ENCODE measurements around the gene GCK.

The GCK gene

DNA sequence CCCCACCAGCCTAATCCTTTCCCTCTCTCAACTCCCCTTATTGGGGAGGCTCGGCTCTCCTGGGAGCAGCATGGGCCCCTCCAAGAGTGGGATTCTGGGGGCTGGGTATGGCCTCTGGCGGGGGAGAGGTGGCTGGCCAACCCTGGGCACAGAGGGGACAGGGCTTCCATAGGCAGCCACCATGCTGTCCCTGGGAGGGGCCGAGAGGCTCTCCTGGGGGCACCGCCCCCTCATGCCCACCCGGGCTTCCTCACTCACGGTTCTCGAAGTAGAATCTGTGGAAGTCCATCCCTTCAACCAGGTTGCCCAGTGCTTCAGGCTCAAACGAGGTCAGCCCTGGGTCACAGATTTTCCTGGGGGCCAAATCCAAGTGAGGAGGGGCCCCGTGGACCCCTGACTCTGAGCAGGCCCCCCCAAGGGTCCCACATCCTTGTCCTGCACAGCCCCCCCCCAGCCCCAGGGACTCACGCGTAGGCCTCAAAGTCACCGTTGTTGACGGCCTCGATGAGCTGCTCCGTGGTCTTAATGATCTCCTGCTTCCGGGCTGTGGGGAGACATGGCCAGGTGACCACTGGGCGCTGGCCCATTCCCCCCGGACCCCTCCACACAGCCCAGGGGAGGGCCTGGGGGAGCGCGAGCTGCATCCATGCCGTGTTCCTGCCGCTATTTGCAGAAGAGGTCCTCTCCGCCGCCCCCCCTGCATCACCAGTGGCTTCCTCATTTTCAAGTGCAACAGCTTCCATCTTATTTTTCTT lies 31.3 kb upstream of the GCK start:
- no peak overlapping the region for H3K4me3 ChIP-seq (ENCODE audit: low read depth, low read length)
- peaks cover 5% of the 10 kb centered on the region for H3K4me1 ChIP-seq (ENCODE audit: control insufficient read depth, insufficient read depth, low read length)
- no peaks in the 10 kb centered on the region for H3K36me3 ChIP-seq (ENCODE audit: control insufficient read depth, insufficient read depth, low read length)
- no peak overlapping the region for H3K9ac ChIP-seq (ENCODE audit: low read depth, low read length)
- H3K9me3 ChIP-seq (ENCODE audit: control insufficient read depth, insufficient read depth, low read length) = no peaks in the 10 kb centered on the region
- H3K27me3 ChIP-seq (ENCODE audit: control insufficient read depth, insufficient read depth, low read length) = no peaks in the 10 kb centered on the region

DNA sequence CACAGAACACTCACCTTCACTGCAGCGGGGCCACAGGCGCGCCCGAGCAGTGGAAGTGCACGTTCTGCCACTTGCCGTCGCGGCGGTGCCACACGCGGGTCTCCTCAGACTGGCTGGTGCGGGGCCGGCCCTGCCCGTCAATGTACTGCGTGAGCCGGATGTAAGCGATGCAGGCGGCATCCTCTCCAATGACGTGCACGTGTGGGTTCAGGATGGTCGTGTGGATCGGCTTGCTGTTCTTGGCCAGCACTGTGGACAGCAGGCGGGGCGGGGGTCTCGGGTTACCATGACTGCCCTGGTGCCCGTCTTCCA lies 30.8 kb upstream of the GCK start:
- Histone ChIP-seq H3K27me3 (ENCODE audit: control insufficient read depth, insufficient read depth, low read length) (no peaks in the 10 kb centered on the region), H3K9ac (ENCODE audit: low read depth, low read length) (no peak overlapping the region), H3K4me3 (ENCODE audit: low read depth, low read length) (no peak overlapping the region), H3K36me3 (ENCODE audit: control insufficient read depth, insufficient read depth, low read length) (no peaks in the 10 kb centered on the region), H3K9me3 (ENCODE audit: control insufficient read depth, insufficient read depth, low read length) (no peaks in the 10 kb centered on the region), H3K4me1 (ENCODE audit: control insufficient read depth, insufficient read depth, low read length) (peaks cover 5% of the 10 kb centered on the region)

DNA sequence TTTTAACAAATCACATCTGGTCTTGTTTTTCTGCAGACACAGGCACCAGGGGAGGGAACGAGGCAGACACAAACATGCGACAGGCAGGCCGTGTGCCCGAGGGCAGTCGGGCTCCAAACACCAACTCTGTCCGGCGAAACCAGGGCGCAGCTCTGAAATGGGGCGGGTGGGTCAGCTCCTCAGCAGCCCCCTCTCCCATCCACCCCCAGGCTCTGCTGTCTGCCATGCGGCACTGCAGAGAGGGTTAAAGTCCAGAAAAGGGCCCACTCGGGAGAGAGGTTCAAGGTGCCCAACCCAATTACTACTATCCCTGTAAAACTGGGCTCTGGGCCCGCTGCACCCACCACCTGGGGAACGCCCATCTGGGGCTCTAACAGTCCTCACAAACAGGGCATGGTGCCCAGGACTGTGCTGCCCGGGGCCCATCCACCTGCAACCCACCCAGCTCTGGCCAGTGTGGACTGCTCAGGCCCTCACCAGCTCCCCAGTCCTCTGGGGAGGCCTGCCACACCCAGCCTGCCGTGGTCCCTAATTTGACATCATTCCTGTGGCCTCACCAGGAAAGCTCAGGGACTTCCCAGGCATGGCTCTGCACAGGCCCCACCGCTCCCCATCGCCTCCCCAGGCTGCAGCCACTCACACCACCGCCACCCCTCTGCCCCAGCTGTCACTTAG lies 30.3 kb upstream of the GCK start:
- H3K27me3 ChIP-seq (ENCODE audit: control insufficient read depth, insufficient read depth, low read length) = no peaks in the 10 kb centered on the region
- H3K9me3 ChIP-seq (ENCODE audit: control insufficient read depth, insufficient read depth, low read length) = no peaks in the 10 kb centered on the region
- H3K4me1 ChIP-seq (ENCODE audit: control insufficient read depth, insufficient read depth, low read length) = peaks cover 7% of the 10 kb centered on the region
- H3K4me3 ChIP-seq (ENCODE audit: low read depth, low read length) = no peak overlapping the region
- H3K9ac ChIP-seq (ENCODE audit: low read depth, low read length) = no peak overlapping the region
- H3K36me3 ChIP-seq (ENCODE audit: control insufficient read depth, insufficient read depth, low read length) = no peaks in the 10 kb centered on the region

DNA sequence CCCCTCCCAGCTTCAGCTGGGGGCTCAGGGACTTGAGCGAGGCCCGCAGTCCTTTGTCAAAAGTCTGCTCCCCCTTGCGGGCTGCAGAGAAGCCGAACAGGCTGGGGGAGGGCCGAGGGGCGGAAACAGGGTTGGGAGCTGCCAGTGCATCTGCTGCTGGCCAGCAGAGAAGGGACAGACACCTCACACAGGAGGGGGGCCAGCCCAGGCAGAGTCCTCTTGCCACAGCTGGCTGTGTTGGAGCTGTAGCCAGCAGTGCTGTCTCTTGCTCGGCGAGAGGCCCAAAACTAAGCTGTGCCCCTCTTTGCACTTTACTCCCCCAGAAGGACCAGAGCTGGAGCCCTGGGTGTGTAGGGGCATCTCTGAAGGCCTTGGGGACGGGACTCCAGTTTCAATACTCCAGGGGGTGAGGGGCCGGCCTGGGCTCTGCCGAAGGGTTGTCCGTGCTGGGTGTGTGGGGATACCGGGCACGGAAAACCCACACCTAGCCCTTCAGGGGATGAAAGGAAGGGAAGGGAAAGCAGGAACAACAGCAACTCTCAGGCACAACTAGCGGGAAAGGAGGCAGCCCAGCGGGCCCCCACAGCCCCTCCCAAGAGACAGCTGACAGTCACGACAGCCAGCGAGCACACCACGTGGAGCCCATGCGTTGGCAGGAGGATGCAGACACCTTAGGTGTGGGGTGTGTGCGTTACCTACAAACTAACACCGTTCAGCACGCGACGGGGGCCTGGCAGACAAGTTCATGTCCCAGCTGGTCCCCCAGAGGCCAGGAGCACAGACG lies 29.4 kb upstream of the GCK start:
- H3K9ac ChIP-seq (ENCODE audit: low read depth, low read length) = no peak overlapping the region
- H3K4me1 ChIP-seq (ENCODE audit: control insufficient read depth, insufficient read depth, low read length) = peaks cover 12% of the 10 kb centered on the region
- no peaks in the 10 kb centered on the region for H3K9me3 ChIP-seq (ENCODE audit: control insufficient read depth, insufficient read depth, low read length)
- no peaks in the 10 kb centered on the region for H3K27me3 ChIP-seq (ENCODE audit: control insufficient read depth, insufficient read depth, low read length)
- no peaks in the 10 kb centered on the region for H3K36me3 ChIP-seq (ENCODE audit: control insufficient read depth, insufficient read depth, low read length)
- no peak overlapping the region for H3K4me3 ChIP-seq (ENCODE audit: low read depth, low read length)

DNA sequence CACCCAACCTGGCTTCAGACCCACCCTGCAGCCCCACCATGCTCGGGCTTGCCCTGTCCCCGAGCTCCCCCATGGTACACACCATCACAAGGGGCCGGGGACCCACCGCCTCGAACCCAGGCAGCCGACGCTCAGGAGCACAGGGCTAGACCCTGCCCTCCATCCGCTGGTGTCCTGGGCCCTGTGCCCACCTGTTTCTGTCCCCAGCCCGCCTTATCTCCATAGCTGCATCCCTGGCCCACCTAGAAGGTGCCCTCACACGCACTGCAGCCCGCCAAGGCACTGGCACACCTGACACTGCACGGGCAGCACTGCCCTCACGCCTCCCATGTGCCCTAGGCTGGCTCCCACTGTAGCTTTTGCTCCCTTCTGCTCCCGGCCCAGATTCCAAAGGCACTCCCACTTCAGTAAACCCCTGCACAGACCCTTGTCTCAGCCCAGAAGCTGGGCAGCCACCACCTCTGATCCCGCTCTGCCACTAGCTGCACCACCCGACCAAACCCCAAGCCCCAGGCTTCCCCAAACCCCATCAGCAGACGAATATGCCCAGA lies 28.7 kb upstream of the GCK start:
- peaks cover 2% of the 10 kb centered on the region for H3K36me3 ChIP-seq (ENCODE audit: control insufficient read depth, insufficient read depth, low read length)
- H3K4me3 ChIP-seq (ENCODE audit: low read depth, low read length) = no peak overlapping the region
- H3K27me3 ChIP-seq (ENCODE audit: control insufficient read depth, insufficient read depth, low read length) = no peaks in the 10 kb centered on the region
- no peaks in the 10 kb centered on the region for H3K9me3 ChIP-seq (ENCODE audit: control insufficient read depth, insufficient read depth, low read length)
- H3K4me1 ChIP-seq (ENCODE audit: control insufficient read depth, insufficient read depth, low read length) = peaks cover 12% of the 10 kb centered on the region
- no peak overlapping the region for H3K9ac ChIP-seq (ENCODE audit: low read depth, low read length)

DNA sequence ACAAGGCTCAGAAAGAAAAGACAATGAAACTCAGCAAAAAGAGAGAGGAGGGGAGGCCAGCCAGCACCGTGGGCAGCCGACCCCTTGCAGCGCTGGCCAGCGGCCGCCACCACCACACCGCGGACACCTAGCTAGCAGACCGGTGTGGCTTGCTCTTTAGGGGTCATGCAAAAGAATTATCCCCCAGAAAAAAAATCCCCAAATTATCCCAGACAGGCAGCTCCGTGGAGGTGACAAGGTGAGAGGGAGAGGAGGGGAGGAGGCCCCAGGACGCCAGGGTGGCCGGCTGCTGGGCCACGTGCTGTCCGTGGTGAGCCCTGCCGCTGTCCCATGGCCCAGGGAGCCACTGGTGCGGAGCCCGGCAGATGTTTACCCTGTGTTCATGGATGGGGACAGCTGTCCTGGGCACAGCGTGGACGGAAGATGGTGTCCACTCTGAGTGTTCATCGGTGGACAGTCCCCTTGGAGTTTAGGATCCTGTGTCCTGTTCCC lies 28.0 kb upstream of the GCK start:
- H3K4me1 ChIP-seq (ENCODE audit: control insufficient read depth, insufficient read depth, low read length) = peaks cover 12% of the 10 kb centered on the region
- H3K27me3 ChIP-seq (ENCODE audit: control insufficient read depth, insufficient read depth, low read length) = no peaks in the 10 kb centered on the region
- H3K4me3 ChIP-seq (ENCODE audit: low read depth, low read length) = no peak overlapping the region
- no peak overlapping the region for H3K9ac ChIP-seq (ENCODE audit: low read depth, low read length)
- H3K9me3 ChIP-seq (ENCODE audit: control insufficient read depth, insufficient read depth, low read length) = no peaks in the 10 kb centered on the region
- H3K36me3 ChIP-seq (ENCODE audit: control insufficient read depth, insufficient read depth, low read length) = peaks cover 4% of the 10 kb centered on the region

DNA sequence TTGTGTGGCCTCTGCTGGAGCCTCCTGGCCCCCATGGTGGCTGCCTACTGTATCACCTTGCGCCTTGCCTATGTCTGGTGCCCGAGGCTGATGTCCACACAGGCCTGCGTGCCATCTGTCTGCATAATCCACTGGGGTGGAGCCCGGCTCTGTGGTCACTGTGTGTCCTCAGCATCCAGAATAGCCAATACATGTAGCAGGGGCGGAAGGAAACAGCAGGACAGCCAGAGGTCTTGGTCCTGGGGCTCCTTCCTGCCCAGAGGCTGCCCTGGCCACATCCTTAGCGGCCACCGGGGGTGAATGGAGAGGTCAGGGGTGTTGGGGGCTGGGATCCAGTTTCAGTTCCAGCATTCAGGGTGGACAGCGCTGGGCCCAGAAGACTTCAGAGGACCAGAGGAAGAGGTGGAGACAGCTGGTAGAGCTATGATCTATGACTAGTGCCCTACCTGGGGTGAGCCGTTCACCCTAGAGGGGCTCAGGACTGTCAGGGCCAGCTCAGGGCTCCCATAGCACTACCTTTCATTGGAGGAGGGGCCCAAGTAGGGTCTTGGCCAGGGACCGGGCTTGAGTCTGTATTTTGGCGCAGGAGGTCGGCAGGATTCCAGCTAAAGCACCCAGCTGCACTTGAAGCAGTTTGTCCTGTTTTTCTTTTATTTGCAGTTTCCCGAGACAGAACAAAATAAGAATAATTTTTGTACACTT lies 27.4 kb upstream of the GCK start:
- H3K9me3 ChIP-seq (ENCODE audit: control insufficient read depth, insufficient read depth, low read length) = no peaks in the 10 kb centered on the region
- peaks cover 12% of the 10 kb centered on the region for H3K4me1 ChIP-seq (ENCODE audit: control insufficient read depth, insufficient read depth, low read length)
- H3K4me3 ChIP-seq (ENCODE audit: low read depth, low read length) = no peak overlapping the region
- no peak overlapping the region for H3K9ac ChIP-seq (ENCODE audit: low read depth, low read length)
- H3K36me3 ChIP-seq (ENCODE audit: control insufficient read depth, insufficient read depth, low read length) = peaks cover 8% of the 10 kb centered on the region
- no peaks in the 10 kb centered on the region for H3K27me3 ChIP-seq (ENCODE audit: control insufficient read depth, insufficient read depth, low read length)

DNA sequence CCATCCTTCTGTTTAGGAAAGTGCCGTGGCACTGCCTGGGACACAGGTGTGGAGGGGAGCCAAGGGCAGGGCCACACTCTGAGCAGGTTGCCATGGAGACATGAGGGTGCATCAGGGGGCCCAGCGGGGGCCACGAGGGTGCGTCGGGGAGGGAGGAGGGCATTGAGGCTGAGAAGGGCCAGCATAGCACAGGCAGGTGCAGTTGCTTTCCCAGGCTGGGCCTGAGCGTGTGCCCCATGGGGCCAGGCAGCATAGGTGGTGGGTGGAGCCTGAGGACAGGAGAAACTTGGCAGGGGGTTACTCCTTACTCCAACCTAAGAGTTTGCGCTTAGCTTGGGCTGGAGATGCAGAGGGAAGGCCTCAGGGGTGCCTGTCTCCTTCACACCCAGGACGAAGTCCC lies 26.8 kb upstream of the GCK start:
- Histone ChIP-seq H3K27me3 (ENCODE audit: control insufficient read depth, insufficient read depth, low read length) (no peaks in the 10 kb centered on the region), H3K9ac (ENCODE audit: low read depth, low read length) (no peak overlapping the region), H3K4me3 (ENCODE audit: low read depth, low read length) (no peak overlapping the region), H3K4me1 (ENCODE audit: control insufficient read depth, insufficient read depth, low read length) (peaks cover 12% of the 10 kb centered on the region), H3K36me3 (ENCODE audit: control insufficient read depth, insufficient read depth, low read length) (peaks cover 13% of the 10 kb centered on the region), H3K9me3 (ENCODE audit: control insufficient read depth, insufficient read depth, low read length) (no peaks in the 10 kb centered on the region)

DNA sequence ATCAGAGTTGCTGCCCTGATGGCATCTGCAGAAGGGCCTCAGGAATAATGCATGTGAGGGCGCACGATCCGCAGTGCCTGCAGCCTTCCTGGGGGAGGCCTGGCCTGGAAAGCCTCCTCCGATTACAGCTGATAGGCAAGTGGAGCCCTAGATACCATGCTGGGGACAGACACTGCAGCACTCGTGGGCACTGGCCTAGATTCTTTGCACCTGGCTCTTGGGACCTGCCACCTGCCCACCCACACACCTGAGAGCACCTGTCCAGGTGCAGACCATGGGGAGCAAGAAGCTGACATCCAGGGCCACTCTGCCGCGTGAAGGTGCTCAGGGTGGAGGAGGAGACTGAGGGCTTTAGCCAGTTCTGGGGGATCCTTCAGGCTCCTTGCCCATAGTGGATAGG lies 26.3 kb upstream of the GCK start:
- Histone ChIP-seq H3K4me3 (ENCODE audit: low read depth, low read length) (no peak overlapping the region), H3K9ac (ENCODE audit: low read depth, low read length) (no peak overlapping the region), H3K4me1 (ENCODE audit: control insufficient read depth, insufficient read depth, low read length) (peaks cover 12% of the 10 kb centered on the region), H3K27me3 (ENCODE audit: control insufficient read depth, insufficient read depth, low read length) (no peaks in the 10 kb centered on the region), H3K36me3 (ENCODE audit: control insufficient read depth, insufficient read depth, low read length) (peaks cover 18% of the 10 kb centered on the region), H3K9me3 (ENCODE audit: control insufficient read depth, insufficient read depth, low read length) (no peaks in the 10 kb centered on the region)

DNA sequence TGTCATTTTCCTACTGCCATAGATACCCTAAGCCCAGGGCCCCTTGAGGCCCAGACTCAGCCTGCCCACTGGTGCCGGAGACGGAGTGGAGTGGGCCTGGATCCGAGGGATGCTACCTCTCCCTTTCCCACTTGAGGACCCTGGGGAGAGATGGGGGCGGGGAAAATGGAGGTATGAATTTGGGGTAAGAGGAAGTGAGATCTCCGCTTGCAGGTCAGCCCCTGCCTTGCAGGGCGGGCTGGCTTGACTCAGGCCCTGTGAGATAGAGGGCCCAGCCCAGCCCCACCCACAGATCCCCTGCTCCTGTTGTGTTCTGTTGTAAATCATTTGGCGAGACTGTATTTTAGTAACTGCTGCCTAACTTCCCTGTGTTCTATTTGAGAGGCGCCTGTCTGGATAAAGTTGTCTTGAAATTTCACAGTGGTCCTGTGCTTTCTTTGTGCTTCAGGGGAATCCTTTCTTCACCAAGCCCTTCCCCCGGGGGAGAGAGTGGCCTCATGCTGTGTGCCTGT lies 24.7 kb upstream of the GCK start:
- no peak overlapping the region for H3K4me3 ChIP-seq (ENCODE audit: low read depth, low read length)
- peaks cover 26% of the 10 kb centered on the region for H3K36me3 ChIP-seq (ENCODE audit: control insufficient read depth, insufficient read depth, low read length)
- H3K4me1 ChIP-seq (ENCODE audit: control insufficient read depth, insufficient read depth, low read length) = peaks cover 12% of the 10 kb centered on the region
- no peaks in the 10 kb centered on the region for H3K9me3 ChIP-seq (ENCODE audit: control insufficient read depth, insufficient read depth, low read length)
- H3K27me3 ChIP-seq (ENCODE audit: control insufficient read depth, insufficient read depth, low read length) = no peaks in the 10 kb centered on the region
- H3K9ac ChIP-seq (ENCODE audit: low read depth, low read length) = no peak overlapping the region

DNA sequence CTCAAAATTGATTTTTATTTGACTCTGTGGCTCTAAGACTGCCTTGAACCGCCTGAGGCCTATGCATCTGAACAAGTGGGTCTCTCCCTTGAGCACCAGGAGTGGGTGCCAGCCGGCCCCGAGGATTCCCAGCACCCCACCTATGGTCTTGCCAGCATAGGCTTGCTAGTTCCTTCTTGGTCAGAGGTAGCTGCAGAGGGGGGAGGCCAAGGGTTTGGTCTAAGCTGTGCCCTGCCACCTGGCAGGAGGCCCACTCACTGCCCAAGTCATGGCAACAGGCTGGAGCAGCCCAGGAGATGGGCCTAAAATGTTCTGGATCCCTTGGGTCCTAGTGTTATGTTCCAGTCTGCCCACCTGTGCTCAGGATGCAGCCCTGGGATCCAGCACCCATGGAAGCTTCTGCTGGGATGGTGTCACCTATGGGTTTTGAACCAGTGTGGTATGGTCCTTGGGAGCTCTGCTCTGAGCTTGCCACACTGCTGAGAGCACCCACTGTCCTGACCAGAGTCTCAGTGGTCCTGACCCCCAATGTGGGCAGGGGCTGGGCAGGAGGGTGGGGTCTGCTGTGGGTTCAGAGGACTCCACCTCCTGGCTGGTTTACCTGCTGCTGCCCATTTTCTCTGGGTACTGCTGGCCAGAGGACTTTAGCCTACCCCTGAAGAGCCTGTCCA lies 24.1 kb upstream of the GCK start:
- H3K4me3 ChIP-seq (ENCODE audit: low read depth, low read length) = no peak overlapping the region
- H3K36me3 ChIP-seq (ENCODE audit: control insufficient read depth, insufficient read depth, low read length) = peaks cover 32% of the 10 kb centered on the region
- H3K9ac ChIP-seq (ENCODE audit: low read depth, low read length) = no peak overlapping the region
- H3K9me3 ChIP-seq (ENCODE audit: control insufficient read depth, insufficient read depth, low read length) = no peaks in the 10 kb centered on the region
- peaks cover 8% of the 10 kb centered on the region for H3K4me1 ChIP-seq (ENCODE audit: control insufficient read depth, insufficient read depth, low read length)
- no peaks in the 10 kb centered on the region for H3K27me3 ChIP-seq (ENCODE audit: control insufficient read depth, insufficient read depth, low read length)

Measured in iPS-15b (cell line).